ENCODE measurements around the gene ALMS1.
"Not testable (repeated sequence)": the region's sequence is repeated elsewhere in the genome, so short reads cannot be mapped to it uniquely, and the experiment has no call there.

ALMS1 gene

DNA sequence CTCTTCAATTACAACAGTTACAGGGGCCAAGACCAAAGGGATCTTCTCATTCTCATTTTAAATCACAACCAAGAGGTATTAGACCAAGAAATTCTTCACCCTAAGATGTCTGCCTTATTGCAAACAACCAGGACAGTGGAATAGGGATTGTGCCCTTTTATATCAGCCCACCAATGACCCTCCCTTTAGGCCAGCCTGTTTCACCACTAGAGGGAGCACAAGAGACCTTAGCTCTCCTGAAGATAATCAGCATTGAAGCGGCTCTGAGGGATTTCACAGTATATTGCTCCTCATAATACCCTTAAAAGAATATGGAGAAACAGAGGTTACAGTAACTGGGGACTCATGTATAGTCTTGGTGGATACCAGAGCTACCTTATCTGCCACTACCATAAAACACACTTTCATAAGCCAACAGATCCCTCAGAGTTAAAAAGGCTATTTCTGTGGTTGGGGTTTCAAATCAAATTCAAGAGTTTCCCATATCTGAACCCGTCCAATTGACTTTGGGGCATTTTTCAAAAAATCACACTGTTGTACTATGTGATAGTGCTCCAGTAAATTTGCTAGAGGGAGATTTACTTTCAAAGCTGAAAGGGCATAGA, 245.1 kb downstream of the ALMS1 start:
- not testable (repeated sequence) for DNase-seq

DNA sequence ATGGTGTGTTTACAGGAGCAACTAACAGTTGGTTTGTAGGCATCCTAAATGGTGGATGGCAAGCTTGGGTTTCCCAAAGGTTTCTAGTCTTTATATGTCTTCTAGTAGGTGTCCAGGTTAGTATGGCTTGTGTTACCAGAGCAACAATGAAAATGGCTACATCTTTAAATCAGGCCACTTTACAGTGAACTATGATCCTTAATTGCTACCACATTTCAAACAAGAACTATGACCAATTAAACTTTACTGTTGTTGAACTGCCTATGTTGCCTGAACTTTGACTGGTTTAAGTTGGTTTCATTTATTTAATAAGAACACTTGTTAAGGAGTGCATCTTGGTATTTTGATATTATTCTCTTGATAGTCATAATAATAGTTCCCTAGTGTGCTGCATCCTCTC, 251.3 kb downstream of the ALMS1 start:
- DNase-seq = not testable (repeated sequence)

DNA sequence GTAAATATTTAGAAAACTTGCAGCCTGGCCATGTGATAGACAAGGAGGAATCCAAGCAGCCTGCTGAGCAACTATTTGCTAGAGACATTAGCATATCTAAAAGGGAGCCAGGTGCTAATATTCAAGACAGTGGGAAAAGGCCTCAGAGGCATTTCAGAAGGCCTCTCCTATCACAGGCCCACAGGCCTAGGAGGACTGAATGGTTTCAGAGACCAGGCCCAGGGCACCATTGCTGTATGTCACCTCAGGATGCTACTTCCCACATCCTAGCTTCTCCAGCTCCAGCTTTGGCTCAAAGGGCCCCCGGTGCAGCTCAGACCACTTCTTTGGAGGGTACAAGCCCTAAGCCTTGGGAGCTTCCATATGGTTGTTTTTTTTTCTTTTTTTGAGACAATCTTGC, 252.8 kb downstream of the ALMS1 start:
- DNase-seq = no peak

DNA sequence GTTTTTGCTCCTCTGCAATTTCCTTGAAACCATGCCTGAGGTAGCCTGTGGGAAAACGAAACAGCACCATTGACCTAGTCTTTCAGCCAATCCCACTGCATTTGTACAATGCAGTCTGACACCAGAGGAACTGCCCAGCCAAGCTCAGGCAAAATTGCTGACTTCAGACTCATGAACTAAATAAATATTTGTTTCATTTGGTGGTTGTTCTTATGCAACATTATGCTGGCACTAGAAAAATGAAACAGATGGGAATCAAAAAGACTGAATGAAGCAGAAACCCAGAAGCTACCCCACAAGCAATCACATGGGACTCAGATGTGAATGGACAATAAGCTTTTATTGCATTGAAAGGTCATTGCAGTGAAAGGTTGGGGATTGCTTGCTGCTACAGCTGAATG, 254.9 kb downstream of the ALMS1 start:
- no peak for DNase-seq

DNA sequence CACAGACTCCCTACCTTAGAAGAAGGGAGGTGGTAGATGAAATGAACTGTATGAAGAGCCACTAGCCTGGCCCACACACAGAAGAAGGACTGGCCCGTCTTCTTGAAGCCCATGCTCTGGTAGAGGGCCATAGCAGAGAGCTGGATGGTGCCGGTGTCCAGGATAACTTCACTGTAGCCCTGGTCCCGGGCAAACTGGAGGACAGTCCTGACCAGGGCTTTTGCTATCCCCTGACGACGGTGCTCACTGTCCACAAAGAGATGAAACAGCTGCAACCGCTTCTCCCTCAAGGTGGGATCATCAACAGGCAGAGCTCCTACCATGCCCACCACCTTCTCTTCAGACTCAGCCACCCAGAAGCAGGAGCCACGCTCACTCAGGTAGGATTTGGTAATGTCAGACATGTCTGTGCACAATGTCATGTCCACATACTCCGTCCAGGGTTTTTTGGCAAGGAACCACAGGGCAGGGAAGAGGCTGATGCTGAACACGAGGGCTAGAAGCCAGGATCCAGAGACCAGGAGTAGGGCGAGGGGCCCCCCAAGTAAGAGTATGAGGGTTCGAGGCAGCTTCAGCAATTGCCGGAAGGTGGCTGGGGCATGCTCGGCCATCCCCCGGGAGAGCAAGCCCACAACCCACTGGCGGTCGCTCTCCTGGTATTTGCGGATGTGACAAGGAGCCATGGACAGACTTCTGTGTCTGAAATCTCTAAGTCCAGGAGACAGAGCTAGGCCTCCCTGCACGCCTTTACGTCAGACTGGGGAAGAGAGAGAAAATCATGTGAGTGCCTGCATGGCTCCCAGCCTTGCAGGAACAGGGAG, 255.5 kb downstream of the ALMS1 start:
- no peak for DNase-seq

DNA sequence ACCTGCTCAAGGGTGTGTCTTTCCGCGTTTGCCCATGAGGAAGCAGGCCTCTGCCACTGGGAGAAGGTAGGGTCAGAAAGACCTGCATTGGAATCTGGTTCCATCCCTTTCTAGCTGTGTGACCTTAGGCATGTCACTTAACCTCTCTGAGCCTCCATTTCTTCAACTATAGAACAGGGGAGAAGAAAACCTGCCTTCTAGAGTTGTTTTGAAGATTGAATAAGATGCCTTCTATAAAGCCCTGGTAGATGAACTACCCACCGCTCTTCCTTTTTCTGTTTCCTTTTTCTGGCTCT, 256.1 kb downstream of the ALMS1 start:
- no peak for DNase-seq

DNA sequence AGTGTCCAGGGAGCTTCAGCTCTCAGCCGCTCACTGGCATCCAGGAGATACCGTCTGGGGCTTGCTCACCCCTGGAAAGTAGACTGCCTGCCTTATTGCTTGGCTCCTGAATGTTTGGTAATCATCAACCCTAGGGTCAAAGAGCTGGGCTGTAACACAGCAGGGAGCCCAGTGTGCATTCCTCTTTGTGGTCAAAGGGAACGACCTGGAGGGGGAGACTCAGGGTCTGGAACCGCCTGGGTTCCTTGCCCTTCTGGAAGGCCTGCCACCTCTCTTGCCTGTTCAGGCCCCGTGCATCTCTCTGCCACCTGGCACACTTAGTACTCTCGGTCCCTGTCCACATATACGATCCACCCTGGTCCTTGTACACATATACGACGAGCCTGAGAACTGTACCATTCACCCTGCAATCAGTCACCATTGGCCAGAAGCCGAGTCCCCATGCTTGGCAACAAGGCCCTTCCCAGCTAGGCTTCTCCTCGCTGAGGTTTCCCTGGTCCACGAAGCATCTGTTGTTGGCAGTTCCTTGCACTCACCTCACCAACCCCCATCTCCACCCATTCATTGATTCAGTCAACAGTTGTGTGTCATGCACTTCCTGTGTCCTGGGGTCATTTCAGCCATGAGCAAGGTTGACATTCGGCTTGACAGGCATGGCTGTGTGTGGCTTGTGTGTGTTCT, 256.8 kb downstream of the ALMS1 start, which contains the start of gene NAT8:
Gene NAT8, minus strand, starts transcription at position 85 of the 681 bp plus-strand sequence. CDS start 794 bp downstream, outside the sequence.
- DNase-seq = no peak

DNA sequence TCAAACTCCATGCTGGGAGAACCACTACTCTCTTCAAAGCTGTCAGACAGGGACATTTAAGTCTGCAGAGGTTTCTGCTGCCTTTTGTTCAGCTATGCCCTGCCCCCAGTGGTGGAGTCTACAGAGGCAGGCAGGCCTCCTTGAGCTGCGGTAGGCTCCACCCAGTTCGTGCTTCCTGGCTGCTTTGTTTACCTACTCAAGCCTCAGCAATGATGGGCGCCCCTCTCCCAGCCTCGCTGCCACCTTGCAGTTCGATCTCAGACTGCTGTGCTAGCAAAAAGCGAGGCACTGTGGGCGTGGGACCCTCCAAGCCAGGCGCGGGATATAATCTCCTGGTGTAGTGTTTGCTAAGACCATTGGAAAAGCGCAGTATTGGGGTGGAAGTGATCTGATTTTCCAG, 262.1 kb downstream of the ALMS1 start:
- DNase-seq = not testable (repeated sequence)

DNA sequence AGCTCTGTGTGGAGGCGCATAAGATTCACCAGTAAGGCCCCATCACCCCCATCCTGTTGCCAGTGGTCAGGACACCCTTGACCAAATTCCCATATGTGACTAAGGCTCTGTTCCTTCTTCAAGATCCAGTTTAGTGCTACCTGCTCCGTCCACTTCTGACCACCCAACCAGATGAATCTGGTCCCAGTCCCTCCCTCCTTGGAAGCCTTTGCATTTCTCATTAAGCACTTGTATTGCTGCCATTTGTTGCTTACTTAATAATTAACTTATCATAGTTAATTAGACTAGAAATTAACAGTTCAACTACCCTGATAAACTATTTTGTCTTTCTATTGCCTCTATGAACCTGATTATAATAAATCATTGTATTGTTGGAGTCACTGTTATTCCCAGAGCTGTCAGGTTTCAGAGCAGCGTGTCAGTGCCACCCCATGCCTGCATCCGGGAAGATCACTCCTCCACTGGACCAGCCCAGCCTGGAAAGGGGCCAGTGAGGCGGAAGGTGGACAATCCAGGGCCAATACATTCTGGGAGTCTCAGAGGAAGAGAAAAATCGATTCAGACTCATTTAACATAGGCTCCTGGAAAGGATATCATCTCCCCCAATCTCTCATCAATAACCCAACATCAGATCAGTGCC, 266.1 kb downstream of the ALMS1 start:
- DNase-seq = no peak

GRCh38 chr2:73652348-73652747, 266.7 kb downstream of the ALMS1 start:
- no peak for DNase-seq

- DNase-seq = no peak
Observed at GRCh38 chr2:73654175-73654574, 268.5 kb downstream of the ALMS1 start.
